Measurements from ENCODE around the gene GALNT2. TPM values are rescaled to one million over a fixed set of nuclear protein-coding genes. Genes with fewer than 3 reads are reported as not detected.

GALNT2 gene
- total and polyA plus RNA-seq, 2 of the 13 experiments (the other 11 are each of a cell fraction or from before 2014, with no cell fraction given) = 39.3 to 39.6 TPM

DNA sequence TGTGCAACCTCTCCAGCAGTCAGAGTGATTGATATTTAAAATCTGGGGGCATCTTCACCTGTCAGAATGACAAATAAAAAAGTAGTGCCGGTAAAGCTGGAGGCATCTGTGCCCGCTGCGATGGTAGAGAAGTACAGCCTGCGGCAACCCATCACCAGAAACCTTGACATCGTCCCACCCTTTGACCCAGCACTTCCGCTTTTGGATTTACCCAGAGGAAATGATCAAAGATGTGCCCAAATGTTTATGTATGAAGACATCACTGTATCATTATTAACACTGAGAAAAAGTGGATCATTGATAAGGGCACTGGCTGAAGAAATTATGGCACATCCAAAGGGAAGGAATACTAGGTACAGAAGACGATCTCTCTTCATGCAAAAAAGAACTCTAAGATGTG, 263.1 kb downstream of the GALNT2 start:
- FAIRE-seq = no peak
- H3K36me3 ChIP-seq (replicated peaks in 1 of 2; ENCODE audit: control insufficient read depth in 1 of 2, insufficient read depth in 2 of 2, low read length in 2 of 2) = no peaks in the 10 kb centered on the region
- no peak for DNase-seq (ENCODE audit: low spot score)
- H3K27ac ChIP-seq (ENCODE audit: extremely low read length, insufficient read depth, low read length) = no peak overlapping the region
- no peak overlapping the region for H3K4me2 ChIP-seq (ENCODE audit: low read depth, low read length)
- POLR2A ChIA-PET = no interaction called here
- H3K9ac ChIP-seq (ENCODE audit: insufficient read depth, low read depth, low read length) = no peak overlapping the region
- H3K4me3 ChIP-seq (replicated peaks in 1 of 3; ENCODE audit: insufficient read depth in 1 of 3, low read depth in 2 of 3, low read length in 3 of 3) = no peak overlapping the region
- no peak overlapping the region for H2AFZ ChIP-seq (ENCODE audit: low read length)
- H3K9me3 ChIP-seq (ENCODE audit: low read length) = no peaks in the 10 kb centered on the region
- BruUV-seq (replicated peaks) = no TSS peak
- no peaks in the 10 kb centered on the region for H3K27me3 ChIP-seq (ENCODE audit: control insufficient read depth in 1 of 2, insufficient read depth in 2 of 2, low read length in 2 of 2)
- peaks cover 13% of the 10 kb centered on the region for H3K4me1 ChIP-seq (ENCODE audit: insufficient read depth, low read length)
- in situ Hi-C loops (cut with HindIII; ENCODE audit: extremely low pct_ligation_motif_present, low pct_unique_long_range_greater_than_20kb) (no loop called here), intact Hi-C loops (cut with micrococcal nuclease; ENCODE audit: unreplicated experiment) (no loop called here)
- CTCF ChIA-PET (ENCODE audit: low intra/inter-chr PET ratio, low total read pairs) = no interaction called here
- H3K79me2 ChIP-seq (ENCODE audit: insufficient read depth, low read length) = no peaks in the 10 kb centered on the region
- TF ChIP-seq STAG1 (CRISPR knock-in tag; IDR thresholded peaks at IDR 0.05) (no peak), MZF1 (CRISPR knock-in tag; IDR thresholded peaks at IDR 0.05; ENCODE audit: borderline replicate concordance) (no peak), HOXD1 (CRISPR knock-in tag; IDR thresholded peaks at IDR 0.05) (no peak), ZNF20 (CRISPR knock-in tag; IDR thresholded peaks at IDR 0.05) (no peak), SMARCC2 (IDR thresholded peaks at IDR 0.05) (no peak), KDM2A (CRISPR knock-in tag; IDR thresholded peaks at IDR 0.05; ENCODE audit: borderline replicate concordance, low read depth) (no peak), ZMAT3 (CRISPR knock-in tag; conservative IDR thresholded peaks at IDR 0.05) (no peak), ZNF260 (CRISPR knock-in tag; IDR thresholded peaks at IDR 0.05; ENCODE audit: borderline replicate concordance, low read depth) (no peak), MED8 (CRISPR knock-in tag; IDR thresholded peaks at IDR 0.05; ENCODE audit: insufficient replicate concordance) (no peak), SATB2 (CRISPR knock-in tag; IDR thresholded peaks at IDR 0.05) (no peak)
- TF ChIP-seq, protein P1, sequence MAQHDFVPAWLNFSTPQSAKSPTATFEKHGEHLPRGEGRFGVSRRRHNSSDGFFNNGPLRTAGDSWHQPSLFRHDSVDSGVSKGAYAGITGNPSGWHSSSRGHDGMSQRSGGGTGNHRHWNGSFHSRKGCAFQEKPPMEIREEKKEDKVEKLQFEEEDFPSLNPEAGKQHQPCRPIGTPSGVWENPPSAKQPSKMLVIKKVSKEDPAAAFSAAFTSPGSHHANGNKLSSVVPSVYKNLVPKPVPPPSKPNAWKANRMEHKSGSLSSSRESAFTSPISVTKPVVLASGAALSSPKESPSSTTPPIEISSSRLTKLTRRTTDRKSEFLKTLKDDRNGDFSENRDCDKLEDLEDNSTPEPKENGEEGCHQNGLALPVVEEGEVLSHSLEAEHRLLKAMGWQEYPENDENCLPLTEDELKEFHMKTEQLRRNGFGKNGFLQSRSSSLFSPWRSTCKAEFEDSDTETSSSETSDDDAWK (CRISPR knock-in tag; IDR thresholded peaks at IDR 0.05) = no peak
- ATAC-seq = no peak
- H4K20me1 ChIP-seq (ENCODE audit: insufficient read depth, low read length) = no peaks in the 10 kb centered on the region
- 68% methylated on average over 7 of the region's 7 CpGs for WGBS (ENCODE audit: low lambda C conversion rate)

Data from HepG2 (cell line).